GM12801 (cell line): ENCODE data around the gene HAUS8.

Experiments used
- CTCF ChIP-seq: IDR thresholded peaks from one replicate; pipeline ENCODE4 v1.5.1; 2011; ENCODE audit warnings: control low read depth; ENCODE audit not compliant: insufficient read length; ENCODE audit errors: extremely low read depth

The HAUS8 gene

GRCh38 chr19:17076543-17076991 lies 1.3 kb upstream of the HAUS8 start:
- no peak for TF ChIP-seq CTCF

- TF ChIP-seq CTCF = no peak
Observed at GRCh38 chr19:17075864-17076542, 751 bp upstream of the HAUS8 start.

DNA sequence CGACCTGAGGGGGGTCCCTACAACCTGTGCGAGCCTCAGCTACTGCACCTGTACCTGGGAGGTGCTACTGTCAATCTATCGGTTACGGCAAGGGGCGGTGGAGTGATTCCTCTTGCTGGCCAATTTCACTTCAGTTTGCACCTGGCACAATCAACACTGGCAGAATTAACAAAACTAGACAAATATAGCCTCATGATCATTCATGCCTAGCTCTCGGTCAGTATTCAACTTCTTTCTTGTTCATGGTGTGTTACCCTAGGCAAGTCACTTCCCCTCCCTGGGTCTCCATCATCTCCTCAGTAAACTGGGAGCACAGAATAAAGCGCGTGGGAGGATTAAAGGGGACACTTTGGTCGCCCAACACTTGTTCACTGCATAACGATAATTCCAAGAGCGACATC lies 618 bp downstream of the HAUS8 start:
- no peak for TF ChIP-seq CTCF

DNA sequence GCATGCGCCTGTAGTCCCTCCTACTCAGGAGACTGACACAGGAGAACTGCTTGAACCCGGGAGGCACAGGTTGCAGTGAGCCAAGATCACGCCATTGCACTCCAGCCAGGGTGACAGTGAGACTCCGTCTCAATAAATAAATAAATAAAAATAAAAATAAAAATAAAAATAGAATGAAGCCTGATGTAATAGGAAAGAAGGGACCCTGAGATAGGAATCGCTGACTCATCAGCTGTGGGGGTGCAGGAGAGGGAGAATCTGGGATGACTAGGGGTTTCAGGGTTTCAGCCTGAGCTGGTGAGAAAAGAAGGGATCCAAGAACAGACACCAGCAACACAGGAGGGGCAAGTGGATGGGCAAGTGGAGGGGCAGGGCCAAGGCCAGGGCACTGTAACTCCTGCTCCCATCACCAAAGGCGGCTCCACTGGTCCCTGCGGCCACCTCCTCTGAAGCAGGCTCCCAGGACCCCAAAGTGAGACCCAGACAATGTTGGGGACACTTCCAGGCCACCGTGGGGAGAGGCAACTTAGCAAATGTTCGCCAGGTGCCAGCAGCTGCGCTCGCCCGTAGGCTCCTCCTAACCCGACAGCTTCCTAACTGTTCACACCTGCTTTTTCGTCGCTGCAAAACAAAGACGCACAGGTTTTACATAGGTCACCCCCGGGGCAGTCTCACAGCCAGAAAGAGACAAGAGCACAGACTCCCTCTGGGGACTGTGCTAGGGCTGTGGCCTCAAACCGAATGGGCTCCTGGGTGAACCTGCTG lies 1.2 kb downstream of the HAUS8 start:
- no peak for TF ChIP-seq CTCF

DNA sequence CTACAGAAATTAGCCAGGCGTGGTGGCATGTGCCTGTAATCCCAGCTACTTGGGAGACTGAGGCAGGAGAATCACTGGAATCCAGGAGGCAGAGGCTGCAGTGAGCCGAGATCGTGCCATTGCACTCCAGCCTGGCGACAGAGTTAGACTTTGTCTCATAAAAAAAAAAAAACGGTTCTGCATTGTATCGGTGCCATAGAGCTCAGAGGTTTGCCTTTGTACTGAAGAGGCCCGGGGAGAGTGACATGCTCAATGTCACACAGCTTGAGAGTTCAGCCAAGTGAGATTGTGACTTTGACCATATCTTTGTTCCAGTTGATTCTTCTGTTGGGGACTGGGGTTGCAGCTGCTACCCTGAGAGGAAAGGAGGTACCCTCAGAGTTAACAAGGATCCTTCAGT lies 4.3 kb downstream of the HAUS8 start:
- no peak for TF ChIP-seq CTCF

GRCh38 chr19:17070421-17070820 lies 4.8 kb downstream of the HAUS8 start:
- TF ChIP-seq CTCF = no peak

DNA sequence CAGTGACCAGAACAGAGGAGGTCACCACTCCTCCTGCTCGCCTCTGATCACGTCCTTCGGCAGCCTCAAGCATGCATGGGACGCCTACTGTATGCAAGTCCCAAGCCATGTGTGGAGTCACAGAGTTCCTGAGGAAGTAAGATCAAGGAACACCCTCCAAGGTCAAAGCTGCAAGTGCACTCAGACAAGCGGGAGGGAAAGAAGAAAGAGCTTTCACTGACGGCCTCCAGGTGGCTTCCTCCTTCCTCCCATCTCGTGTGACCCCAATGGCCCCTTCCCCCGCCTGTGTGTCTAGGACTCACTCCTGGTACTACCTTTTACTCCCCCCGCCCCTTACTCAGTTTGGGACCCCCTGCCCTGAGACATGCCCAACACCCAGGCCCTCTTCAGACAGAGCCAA lies 6.1 kb downstream of the HAUS8 start:
- no peak for TF ChIP-seq CTCF
